Measurements from ENCODE around the gene RALGPS2. TPM values are rescaled to one million over a fixed set of nuclear protein-coding genes. Genes with fewer than 3 reads are reported as not detected.
"Not testable (repeated sequence)": the region's sequence is repeated elsewhere in the genome, so short reads cannot be mapped to it uniquely, and the experiment has no call there.

The RALGPS2 gene
- total RNA-seq, 1 donor, result 34.0 TPM

DNA sequence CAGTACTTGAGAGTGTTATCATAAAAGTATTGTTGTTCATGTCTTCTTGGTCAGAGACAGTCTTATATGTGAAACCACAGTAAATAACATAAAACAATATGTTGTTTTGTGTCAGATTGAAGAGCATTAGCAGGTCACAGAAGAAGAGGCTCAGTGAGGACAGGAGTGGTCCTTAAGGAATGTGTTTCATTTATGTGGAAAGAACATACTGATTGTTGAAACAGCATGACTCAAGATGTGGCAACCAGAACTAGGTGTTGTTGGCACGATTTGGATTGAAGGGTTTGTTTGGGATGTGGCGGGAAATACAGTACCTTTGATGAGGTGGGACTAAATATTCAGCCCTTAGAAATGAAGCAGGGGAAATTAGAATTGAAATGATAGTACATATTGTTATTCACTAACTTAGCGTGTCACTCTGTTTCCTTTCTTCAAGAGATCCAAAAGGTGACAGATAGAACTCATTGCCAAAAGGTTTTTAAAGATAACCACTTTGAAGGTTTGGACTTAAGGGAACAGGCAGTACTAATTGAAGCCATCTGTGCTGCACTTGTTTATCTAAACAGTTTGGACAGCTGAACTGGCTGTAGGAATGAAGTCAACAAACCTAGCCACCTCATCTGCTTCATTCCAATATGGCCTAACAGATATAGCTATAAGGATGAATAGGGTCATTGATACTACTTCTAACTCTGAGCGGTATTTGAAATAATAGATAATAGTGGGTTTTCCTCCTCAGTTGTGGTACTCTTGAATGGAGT is 14.4 kb downstream of the RALGPS2 start:
- no peak overlapping the region for H3K4me3 ChIP-seq (ENCODE audit: low read length)
- H3K27me3 ChIP-seq (ENCODE audit: insufficient read depth, low read length), result no peaks in the 10 kb centered on the region
- peaks cover 9% of the 10 kb centered on the region for H3K9me3 ChIP-seq (ENCODE audit: low read depth, low read length)
- H3K4me1 ChIP-seq (ENCODE audit: insufficient read depth, low read length), result no peaks in the 10 kb centered on the region

DNA sequence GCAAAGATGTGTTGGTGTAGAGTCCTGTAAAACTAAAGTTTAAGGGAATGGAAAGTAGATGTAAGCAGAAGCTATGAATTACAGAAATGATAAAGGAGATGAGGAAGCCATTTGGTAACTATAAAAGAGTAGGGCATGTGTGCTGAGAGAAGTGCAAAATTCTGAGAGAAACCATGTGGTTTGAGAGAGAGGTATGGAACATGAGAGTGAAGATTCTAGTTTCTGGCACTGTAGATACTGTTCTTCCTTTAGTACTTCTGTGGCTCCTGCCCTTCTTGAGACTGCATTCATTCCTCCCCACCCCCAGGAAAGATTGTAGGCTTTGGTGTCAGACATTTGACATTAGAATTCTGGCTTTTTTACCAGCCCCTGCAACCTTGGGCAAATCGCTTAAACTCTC is 15.4 kb downstream of the RALGPS2 start:
- peaks cover 9% of the 10 kb centered on the region for H3K9me3 ChIP-seq (ENCODE audit: low read depth, low read length)
- H3K4me1 ChIP-seq (ENCODE audit: insufficient read depth, low read length), result no peaks in the 10 kb centered on the region
- H3K27me3 ChIP-seq (ENCODE audit: insufficient read depth, low read length), result no peaks in the 10 kb centered on the region
- H3K4me3 ChIP-seq (ENCODE audit: low read length), result no peak overlapping the region

DNA sequence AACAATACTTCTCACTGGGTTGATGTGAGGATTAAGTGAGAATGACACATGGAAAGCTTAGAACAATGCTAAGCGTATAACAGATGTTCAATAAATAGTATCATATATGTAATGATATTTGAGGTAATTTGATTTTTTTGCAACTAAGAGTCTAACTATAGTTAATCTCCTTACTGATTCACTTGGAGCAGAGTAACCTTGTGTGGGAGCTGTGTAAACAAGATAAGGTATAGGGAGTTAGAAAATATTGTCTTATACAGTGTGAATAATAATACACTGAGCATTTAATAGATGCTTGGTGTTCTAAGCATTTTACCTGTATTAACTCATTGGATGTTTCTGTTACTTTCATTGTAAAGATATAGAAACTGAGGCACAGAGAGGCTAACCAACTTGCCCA is 15.9 kb downstream of the RALGPS2 start:
- Histone ChIP-seq H3K4me3 (ENCODE audit: low read length) (no peak overlapping the region), H3K27me3 (ENCODE audit: insufficient read depth, low read length) (no peaks in the 10 kb centered on the region), H3K4me1 (ENCODE audit: insufficient read depth, low read length) (no peaks in the 10 kb centered on the region), H3K9me3 (ENCODE audit: low read depth, low read length) (peaks cover 9% of the 10 kb centered on the region)

DNA sequence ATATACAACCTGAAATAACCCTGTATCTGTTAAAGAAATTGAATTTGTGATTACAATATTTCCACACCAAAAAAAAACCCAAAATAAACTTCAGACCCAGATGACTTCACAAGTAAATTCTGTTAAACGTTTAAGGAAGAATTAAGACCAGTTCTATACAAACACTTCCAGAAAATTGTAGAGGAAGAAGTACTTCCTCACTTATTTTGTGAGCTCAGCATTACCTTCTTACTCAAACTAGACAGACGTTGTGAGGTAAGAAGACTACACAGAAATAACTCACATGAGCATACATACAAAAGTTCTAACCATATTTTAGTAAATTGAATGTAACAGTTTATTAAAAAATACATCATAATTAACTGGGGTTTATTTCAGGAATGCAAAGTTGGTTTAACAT is 18.8 kb downstream of the RALGPS2 start:
- Histone ChIP-seq H3K4me3 (ENCODE audit: low read length) (no peak overlapping the region), H3K9me3 (ENCODE audit: low read depth, low read length) (peaks cover 9% of the 10 kb centered on the region), H3K27me3 (ENCODE audit: insufficient read depth, low read length) (no peaks in the 10 kb centered on the region), H3K4me1 (ENCODE audit: insufficient read depth, low read length) (no peaks in the 10 kb centered on the region)

DNA sequence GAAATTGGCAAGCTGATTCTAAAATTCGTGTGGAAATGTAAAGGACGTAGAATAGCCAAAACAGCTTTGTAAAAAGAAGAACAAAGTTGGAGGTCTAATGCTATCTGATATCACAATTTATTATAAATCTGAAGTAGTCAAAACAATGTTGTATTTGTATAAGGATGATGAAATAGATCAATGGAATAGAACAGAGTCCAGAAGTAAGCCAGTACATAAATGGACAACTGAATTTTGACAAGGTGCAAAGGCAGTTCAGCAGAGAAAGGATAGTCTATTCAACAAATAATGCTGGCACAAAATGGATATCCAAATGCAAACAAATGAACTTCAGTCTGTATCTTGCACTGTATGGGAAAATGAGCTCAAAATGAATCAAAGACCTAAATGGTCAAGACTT is 20.2 kb downstream of the RALGPS2 start:
- Histone ChIP-seq H3K9me3 (ENCODE audit: low read depth, low read length) (peaks cover 9% of the 10 kb centered on the region), H3K27me3 (ENCODE audit: insufficient read depth, low read length) (no peaks in the 10 kb centered on the region), H3K4me1 (ENCODE audit: insufficient read depth, low read length) (no peaks in the 10 kb centered on the region), H3K4me3 (ENCODE audit: low read length) (no peak overlapping the region)

DNA sequence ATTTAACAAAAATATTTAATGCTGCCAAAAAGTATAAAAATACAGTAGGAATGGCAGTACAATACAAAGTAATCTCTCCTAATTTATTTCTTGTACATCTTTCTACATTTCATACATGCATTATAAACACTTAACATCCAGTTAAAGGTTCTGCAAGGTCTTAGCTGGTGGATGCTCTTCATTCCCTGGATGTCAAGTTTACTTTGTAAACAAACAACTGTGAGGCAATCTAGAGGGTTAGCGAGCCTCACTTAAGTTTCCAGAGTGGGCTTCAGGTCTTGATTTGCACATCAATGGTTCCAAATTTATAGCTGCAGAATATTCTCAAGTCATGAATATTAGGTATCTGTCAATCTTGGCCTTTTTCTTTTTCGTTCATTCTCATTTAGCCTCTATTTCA is 21.3 kb downstream of the RALGPS2 start:
- peaks cover 9% of the 10 kb centered on the region for H3K9me3 ChIP-seq (ENCODE audit: low read depth, low read length)

DNA sequence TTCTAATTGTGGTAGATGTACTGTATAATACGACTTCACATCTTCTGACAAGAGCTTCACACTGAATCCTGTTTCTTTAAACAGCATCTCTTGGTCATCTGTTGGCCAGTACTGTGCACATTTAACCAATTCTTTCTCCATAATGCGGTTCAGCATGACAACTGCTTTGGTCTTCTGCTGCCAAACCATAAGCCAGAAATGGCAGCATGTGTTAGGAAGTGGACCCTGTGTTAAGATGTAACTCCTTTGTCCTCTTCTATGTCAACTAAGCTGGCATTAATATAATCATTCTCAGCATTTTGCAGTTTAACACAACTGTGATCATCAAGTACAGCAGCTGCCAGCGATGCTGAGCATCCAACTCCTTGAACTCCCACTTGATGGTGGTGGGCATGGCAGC is 22.3 kb downstream of the RALGPS2 start:
- H3K4me3 ChIP-seq (ENCODE audit: low read length); H3K27me3 ChIP-seq (ENCODE audit: insufficient read depth, low read length); H3K4me1 ChIP-seq (ENCODE audit: insufficient read depth, low read length); H3K9me3 ChIP-seq (ENCODE audit: low read depth, low read length): not testable (repeated sequence)

More for the DNA sequence above, 21.3 kb downstream of the RALGPS2 start:
- Histone ChIP-seq H3K4me1 (ENCODE audit: insufficient read depth, low read length) (no peaks in the 10 kb centered on the region), H3K4me3 (ENCODE audit: low read length) (no peak overlapping the region), H3K27me3 (ENCODE audit: insufficient read depth, low read length) (no peaks in the 10 kb centered on the region)

DNA sequence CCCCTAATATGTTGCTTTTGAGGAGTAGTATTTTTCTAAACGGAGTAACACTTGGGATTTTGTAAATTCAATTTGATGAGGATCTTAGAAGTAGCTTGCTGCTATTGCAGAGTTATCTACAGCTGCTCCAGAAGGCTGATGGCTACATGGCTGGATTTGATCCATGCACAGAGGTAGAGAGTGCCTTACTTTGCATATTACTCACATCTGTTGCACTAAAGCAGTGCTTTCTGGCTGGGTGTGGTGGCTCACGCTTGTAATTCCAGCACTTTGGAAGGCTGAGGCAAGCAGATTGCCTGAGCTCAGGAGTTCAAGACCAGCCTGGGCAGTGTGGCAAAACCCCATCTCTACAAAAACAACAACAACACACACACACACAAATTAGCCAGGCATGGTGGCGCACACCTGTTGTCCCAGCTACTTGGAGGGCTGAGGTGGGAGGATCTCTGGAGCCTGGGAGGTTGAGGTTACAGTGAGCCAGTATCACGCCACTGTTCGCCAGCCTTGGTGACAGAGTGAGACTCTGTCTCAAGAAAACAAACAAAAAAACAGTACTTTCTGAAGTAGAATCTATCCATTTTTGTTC is 24.6 kb downstream of the RALGPS2 start:
- H3K9me3 ChIP-seq (ENCODE audit: low read depth, low read length), result peaks cover 3% of the 10 kb centered on the region
- H3K4me3 ChIP-seq (ENCODE audit: low read length), result no peak overlapping the region
- no peaks in the 10 kb centered on the region for H3K4me1 ChIP-seq (ENCODE audit: insufficient read depth, low read length)
- H3K27me3 ChIP-seq (ENCODE audit: insufficient read depth, low read length), result no peaks in the 10 kb centered on the region

DNA sequence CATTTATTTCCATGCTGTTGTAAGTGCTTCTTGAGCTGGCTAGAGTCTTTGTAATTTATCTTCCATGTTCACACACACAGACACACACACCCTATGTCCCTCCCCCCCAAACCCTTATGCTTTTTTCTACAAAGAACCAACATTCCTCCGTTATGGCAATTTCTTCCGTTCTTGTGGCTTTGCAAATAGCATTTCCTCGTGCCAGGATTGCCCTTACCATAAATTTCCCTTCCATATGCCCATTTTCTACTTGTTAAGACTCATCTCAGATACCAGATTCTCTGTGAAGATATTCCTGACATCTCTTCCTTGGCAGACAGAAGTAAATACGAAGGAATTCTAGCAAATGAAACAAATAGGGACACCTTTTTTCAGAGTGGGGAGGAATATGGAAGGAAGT is 26.0 kb downstream of the RALGPS2 start:
- Histone ChIP-seq H3K4me1 (ENCODE audit: insufficient read depth, low read length) (no peaks in the 10 kb centered on the region), H3K27me3 (ENCODE audit: insufficient read depth, low read length) (no peaks in the 10 kb centered on the region), H3K9me3 (ENCODE audit: low read depth, low read length) (peaks cover 16% of the 10 kb centered on the region), H3K4me3 (ENCODE audit: low read length) (no peak overlapping the region)

DNA sequence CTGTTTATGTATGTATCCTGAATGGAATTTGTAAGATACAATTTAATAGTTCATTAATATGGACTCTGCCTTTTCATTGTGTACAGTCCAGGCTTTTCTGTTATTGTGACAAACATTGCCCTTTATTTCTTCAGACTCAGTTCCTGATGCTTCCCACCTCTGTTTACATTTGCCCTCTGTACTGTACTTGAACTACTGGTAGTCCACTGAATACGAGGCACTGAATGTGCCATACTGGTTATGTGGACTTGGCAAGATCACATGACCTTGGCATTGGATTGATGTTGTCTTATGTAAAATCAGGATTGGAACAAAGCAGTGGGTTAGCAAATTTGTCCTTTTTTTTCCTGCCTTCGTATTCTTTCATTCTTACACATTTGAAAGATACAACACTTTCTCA is 27.8 kb downstream of the RALGPS2 start:
- H3K4me1 ChIP-seq (ENCODE audit: insufficient read depth, low read length), result no peaks in the 10 kb centered on the region
- H3K27me3 ChIP-seq (ENCODE audit: insufficient read depth, low read length), result no peaks in the 10 kb centered on the region
- peaks cover 30% of the 10 kb centered on the region for H3K9me3 ChIP-seq (ENCODE audit: low read depth, low read length)
- no peak overlapping the region for H3K4me3 ChIP-seq (ENCODE audit: low read length)

DNA sequence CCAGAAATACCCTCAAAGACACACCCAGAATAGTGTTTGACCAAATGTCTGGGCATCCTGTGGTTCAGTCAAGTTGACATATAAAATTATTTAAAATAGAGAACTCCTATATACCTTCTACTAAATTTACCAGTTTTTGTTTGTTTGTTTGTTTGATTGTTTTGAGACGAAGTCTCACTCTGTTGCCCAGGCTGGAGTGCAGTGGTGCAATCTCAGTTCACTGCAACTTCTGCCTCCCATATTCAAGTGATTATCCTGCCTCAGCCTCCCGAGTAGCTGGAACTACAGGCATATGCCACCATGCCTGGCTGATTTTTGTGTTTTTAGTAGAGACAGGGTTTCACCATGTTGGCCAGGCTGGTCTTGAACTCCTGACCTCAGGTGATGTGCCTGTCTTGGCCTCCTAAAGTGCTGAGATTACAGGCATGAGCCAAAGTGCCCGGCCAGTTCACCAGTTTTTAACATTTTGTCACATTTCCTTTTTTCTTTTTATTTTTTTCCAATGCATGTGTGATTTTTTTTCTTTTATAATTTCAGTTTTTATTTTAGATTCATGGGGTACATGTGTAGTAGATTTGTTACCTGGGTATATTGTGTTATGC is 29.7 kb downstream of the RALGPS2 start:
- H3K4me1 ChIP-seq (ENCODE audit: insufficient read depth, low read length); H3K4me3 ChIP-seq (ENCODE audit: low read length); H3K27me3 ChIP-seq (ENCODE audit: insufficient read depth, low read length): not testable (repeated sequence)
- peaks cover 40% of the 10 kb centered on the region for H3K9me3 ChIP-seq (ENCODE audit: low read depth, low read length)

DNA sequence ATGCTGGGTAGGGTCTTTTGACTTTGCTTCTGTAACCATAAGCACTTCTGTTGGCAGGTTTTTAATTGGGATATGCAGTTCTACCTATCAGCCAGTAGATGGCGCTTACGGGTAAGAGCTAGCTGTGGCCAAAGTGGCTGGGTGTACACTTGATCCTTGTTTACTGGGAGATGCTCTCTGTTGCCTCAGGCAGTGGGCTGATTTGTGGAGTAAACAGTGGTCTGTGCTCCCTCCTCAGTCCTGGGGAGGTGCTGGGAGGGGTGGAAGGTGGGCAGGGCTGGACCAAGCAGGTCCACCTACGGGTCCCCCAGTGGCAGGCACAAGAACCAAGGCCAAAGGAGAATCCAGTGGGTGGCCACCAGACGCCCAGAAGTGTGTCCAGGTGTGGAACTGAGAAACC is 43.4 kb downstream of the RALGPS2 start:
- no peaks in the 10 kb centered on the region for H3K27me3 ChIP-seq (ENCODE audit: insufficient read depth, low read length)
- no peaks in the 10 kb centered on the region for H3K4me1 ChIP-seq (ENCODE audit: insufficient read depth, low read length)
- no peak overlapping the region for H3K4me3 ChIP-seq (ENCODE audit: low read length)
- peaks cover 15% of the 10 kb centered on the region for H3K9me3 ChIP-seq (ENCODE audit: low read depth, low read length)

DNA sequence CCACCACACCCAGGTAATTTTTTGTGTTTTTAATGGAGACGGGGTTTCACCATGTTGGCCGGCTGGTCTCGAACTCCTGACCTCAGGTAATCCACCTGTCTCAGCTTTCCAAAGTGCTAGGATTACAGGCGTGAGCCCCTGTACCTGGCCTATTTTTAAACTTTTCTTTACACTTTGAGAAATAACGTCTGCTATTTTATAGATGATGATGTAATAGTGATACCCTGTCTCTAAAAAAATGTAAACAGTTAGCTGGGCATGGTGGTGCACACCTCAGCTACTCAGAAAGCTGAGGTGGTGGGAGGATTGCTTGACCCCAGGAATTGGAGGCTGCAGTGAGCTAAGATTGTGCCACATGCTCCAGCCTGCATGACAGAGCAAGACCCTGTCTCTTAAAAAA is 47.9 kb downstream of the RALGPS2 start:
- Histone ChIP-seq H3K4me3 (ENCODE audit: low read length) (no peak overlapping the region), H3K4me1 (ENCODE audit: insufficient read depth, low read length) (no peaks in the 10 kb centered on the region), H3K9me3 (ENCODE audit: low read depth, low read length) (no peaks in the 10 kb centered on the region), H3K27me3 (ENCODE audit: insufficient read depth, low read length) (no peaks in the 10 kb centered on the region)

DNA sequence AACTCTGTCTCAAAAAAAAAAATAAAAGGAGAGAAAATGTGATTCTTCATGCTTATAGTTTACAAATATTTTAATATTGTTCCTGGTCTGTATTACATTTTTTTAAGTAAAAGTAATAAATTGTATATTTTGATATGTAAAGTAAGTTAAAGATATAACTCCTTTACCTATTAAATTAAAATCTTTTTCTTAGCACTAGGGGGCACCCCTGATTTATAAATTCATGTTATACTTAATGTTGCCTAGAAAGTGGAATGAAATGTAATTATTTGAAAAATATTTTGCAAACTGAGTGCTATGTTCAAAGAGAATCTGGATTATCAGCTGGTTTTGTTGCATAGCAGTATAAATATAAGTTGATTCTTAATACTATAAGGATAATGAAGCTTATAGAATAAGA is 49.2 kb downstream of the RALGPS2 start:
- Histone ChIP-seq H3K4me1 (ENCODE audit: insufficient read depth, low read length) (no peaks in the 10 kb centered on the region), H3K27me3 (ENCODE audit: insufficient read depth, low read length) (no peaks in the 10 kb centered on the region), H3K4me3 (ENCODE audit: low read length) (no peak overlapping the region), H3K9me3 (ENCODE audit: low read depth, low read length) (no peaks in the 10 kb centered on the region)

DNA sequence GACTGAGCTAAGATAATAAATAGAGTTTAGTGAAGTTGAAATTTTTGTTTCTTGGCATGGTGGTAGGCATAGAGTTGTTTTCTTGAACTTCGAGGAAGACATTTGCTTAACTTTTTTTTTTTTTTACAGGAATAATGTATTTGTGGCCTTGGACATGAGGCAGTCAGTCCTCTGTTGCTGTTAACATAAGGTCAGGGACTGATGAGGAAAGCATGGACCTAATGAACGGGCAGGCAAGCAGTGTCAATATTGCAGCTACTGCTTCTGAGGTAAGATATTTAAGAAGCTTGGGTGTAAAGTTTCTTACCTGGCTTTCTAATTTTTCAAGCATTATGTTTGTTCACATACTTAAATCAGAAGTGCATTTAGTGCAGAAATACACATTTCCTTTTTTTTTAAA is 51.5 kb downstream of the RALGPS2 start:
- H3K27me3 ChIP-seq (ENCODE audit: insufficient read depth, low read length), result no peaks in the 10 kb centered on the region
- no peaks in the 10 kb centered on the region for H3K9me3 ChIP-seq (ENCODE audit: low read depth, low read length)
- H3K4me1 ChIP-seq (ENCODE audit: insufficient read depth, low read length), result no peaks in the 10 kb centered on the region
- H3K4me3 ChIP-seq (ENCODE audit: low read length), result no peak overlapping the region
